Activated CD8-positive, alpha-beta memory T cell treated with anti-CD3 and anti-CD28 coated beads, Interleukin-2, amount 50 U/mL, for 1 hour (primary cell): ENCODE results near the gene JAM2.
"Not testable (repeated sequence)": the region's sequence is repeated elsewhere in the genome, so short reads cannot be mapped to it uniquely, and the experiment has no call there.

Source experiments
- DNase-seq: peaks from one replicate; pipeline ENCODE4 v3.0.0-alpha.2; 2020; ENCODE audit errors: extremely low read depth

The JAM2 gene, protein sequence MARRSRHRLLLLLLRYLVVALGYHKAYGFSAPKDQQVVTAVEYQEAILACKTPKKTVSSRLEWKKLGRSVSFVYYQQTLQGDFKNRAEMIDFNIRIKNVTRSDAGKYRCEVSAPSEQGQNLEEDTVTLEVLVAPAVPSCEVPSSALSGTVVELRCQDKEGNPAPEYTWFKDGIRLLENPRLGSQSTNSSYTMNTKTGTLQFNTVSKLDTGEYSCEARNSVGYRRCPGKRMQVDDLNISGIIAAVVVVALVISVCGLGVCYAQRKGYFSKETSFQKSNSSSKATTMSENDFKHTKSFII

DNA sequence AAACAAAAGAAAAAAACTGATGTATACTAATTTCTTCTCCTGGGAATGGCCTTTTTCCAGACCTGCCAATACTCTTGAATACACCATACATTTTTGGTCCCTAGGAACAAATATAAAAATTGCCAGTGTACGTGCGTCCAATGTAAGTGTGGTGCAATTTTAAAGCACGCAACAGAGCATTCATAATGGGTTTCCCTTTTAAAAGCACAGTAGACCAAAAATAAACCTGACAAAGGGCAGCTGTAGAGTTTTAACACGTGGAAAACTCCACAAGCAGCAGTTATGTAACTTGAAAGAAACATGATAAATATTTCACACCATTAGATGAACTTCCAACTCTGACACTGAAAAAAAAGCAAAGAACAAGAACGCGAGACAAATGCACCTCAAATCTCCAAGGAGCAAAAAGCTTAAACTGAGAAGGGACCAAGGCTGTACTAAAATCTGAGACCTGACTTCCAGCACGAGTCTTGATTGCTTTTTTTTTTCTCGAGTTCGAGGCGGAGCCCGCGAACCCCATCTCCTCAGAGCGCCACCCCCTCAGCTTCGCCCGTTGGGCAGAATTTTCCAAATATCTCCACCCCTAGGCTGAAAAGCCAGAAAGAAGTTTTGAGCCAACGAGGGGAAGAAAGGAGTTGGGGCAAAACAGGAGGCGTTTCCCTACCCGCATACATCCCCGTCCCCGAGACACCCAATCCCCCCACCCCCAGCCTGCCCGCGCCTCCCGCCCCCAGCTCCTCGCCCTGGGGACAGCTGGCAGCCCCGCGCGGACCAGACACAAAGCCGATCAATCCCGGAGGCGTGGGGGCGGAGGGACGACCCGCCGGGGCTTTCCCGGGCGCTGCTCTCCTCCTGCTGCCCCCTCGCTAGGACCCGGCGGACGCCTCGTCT is at the start of gene JAM2:
TSS of gene JAM2 (plus strand) at position 599 of the 891 bp plus-strand sequence. CDS start 564 bp downstream, outside the sequence.
- DNase-seq = no peak

DNA sequence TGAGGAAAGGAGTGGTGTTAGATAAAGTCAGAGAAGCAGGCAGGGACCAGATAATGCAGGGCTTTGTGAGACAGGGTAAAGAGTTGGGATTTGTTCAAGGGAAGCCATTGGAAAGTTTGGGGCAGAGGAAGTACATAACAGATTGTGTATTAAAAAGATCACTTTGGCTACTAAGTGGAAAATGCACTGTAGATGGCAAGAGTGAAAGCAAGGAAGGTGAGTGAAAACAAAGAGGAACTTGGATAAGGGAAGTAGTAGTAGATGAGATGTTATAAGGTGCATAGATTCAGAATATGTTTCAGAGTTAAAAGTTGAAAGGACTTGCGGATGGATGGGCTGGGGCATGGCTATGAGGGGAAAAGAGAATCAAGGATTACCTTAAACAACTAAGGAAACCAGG is 49.2 kb upstream of the JAM2 start:
- DNase-seq = no peak

DNA sequence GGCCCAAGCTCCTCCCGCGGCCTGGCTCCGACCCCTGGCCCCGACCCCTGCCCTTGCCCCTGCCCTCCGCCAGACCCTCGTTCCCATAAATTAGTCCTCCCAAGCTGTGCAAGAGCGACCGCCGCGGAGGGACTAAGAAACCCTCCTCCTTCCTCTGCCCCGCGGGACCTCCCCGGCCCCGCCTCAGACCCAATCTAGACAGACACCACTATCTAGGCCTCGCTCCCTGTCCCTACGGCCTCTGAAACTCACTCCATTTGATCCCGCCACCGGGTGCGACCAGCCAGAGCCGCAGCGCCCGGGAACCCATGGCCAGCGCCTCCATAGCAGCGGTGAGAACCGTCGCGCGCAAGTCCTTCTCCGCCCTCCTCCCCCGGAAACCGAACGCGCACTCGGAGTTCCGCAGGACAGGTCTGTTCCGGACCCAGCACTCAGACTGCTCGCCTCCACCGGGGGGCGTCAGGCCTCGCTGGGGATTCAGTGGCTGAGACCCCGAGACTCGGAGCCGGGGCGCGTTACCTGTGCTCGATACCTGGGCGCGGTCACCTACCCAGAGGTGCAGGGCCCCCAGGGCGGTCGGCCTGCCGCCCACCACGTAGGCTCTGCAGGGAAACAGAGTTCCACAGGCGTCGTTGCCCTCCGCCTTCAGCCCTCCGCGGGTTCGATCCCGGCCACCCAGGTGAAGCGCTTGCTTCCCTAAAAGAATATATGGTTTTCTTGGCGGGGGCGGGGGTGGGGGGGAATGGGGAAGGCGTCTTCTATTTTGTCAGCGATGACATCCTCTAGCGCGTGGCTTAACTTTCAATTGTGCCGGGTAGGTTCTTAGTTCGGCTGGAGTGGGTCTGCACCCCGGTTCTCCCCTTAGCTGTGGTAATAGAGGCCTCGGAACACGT is 31.7 kb upstream of the JAM2 start, which contains the start of gene MRPL39:
TSS of gene MRPL39 (minus strand) at position 331 of the 893 bp plus-strand sequence. CDS start at position 325, 6 bp downstream.
- DNase-seq = peak; percentile 74

DNA sequence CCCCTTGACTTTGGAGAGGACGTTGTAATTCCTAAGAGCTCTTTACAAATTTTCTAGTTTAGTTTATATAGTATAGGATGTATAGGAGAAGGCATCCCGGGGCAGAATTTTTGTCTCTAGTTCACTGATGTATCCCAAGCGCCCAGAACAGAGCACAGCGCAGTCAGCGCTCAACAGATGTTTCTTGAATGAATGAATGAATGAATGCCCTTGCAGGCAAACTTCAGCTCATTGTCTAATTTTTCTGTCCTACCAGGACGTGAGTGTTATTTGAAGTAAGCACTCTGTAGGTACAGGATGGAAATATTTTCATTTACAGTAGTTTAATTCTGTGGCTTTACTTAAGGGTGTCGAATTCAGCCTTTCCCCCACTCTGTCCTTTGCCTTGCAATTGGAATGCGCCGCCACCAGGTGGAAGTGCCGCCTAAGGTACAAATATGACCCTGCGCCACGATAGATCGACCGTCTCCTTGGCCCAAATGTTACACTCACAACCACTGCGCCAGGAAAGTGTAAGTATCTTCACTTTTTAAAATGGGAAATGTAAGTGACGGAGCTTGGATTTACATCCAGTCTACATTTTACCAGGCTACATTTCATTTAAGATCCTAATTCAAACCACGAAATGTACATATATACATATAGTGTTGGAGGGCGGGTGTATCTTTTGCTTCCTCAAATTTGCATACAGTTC is 30.9 kb upstream of the JAM2 start:
- DNase-seq = peak; percentile 53

DNA sequence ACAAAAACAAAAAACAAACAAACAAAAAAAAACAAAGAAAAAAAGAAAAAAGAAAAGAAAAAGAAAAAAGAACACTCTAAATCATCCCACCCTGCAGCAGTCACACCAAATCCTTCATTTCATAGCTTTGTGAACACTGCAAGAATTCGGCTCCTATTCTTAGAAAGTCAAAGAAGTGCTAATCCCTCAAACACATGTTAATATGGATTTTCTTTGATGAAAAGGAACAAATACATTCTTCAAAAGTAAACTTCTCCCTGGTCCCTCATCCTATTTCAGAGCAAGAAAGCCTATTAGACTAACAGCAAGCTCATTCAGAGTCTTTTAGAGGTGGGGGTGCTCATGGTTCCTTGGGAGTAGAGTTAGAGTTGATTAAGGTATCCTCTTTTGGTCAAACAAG is 24.6 kb upstream of the JAM2 start:
- DNase-seq = no peak

DNA sequence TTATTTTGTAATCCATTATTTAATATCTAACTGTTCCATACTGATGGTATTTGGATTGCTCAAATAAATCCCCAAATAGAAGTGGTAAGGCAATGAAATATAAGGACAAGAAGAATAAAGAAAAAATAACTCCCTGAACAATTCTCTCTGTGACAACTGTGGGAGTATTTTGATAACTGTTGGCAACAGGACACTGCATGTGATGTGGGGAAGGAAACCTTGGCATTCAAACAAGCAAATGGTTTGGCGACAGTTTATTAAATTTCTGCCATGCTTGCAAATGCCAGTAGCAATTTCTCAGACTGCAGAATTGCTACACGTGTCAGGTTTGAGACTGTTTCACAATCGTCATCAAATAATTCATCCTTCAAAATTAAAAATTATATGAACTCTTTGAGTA is 23.2 kb upstream of the JAM2 start:
- no peak for DNase-seq

DNA sequence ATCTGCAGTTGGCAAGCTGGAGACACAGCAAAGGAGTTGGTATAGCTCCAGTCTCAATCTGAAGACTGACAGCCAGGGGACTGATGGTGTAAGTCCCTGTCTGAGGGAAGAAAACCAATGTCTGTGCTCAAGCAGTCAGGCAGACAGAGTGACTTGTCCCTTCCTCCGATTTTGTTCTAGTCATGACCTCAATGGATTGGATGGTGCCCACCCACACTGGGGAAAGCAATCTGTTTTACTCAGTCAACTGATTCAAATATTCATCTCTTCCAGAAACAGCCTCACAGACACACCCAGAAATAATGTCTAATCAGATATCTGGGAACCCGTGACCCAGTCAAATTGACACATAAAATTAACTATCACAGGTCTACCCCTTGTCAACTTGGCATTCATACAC is 19.9 kb upstream of the JAM2 start:
- no peak for DNase-seq

- no peak for DNase-seq
Observed at GRCh38 chr21:25624511-25624910, 14.5 kb upstream of the JAM2 start.

GRCh38 chr21:25625036-25625435 is 14.0 kb upstream of the JAM2 start:
- DNase-seq = no peak

GRCh38 chr21:25625776-25626555 is 13.1 kb upstream of the JAM2 start:
- DNase-seq = not testable (repeated sequence)

DNA sequence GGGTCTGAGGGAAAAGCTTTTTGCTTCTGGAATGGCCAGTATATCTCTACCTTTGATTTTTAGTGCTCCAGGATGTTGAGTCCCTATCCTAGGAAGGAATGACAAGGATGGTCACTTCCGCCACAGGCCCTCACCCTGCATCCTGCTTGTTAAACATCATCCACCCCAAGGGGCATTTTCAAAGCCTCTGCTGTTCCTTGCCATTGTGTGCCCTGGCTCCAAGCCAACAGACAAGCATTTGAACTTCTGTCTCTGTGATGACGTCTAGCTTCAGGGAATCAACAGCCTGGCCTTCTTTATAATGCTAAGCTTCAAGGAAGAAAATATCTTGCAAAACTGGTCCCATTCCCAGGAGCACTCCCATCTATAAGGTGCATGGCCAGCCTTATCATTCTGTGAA is 12.3 kb upstream of the JAM2 start:
- DNase-seq = no peak

DNA sequence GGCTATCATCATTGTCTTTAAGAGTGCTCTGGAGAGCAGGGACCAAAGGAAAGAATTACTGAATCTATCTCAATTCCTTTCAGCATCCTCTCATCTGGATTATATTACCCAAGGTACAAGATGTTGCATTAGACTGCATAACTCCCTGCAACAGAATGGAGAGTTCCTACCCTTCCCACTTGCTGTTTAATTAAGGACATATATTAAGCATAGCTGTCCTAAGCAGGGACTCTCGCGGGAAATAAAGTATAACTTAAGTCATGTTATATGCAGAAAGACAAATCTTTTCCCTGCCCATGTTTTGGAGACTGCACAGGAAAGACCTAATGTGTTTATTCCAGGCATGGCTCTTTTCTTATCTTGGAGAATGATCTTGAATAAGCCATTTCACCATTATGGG is 6.8 kb upstream of the JAM2 start:
- DNase-seq = no peak

- no peak for DNase-seq
Observed at GRCh38 chr21:25635310-25635709, 3.7 kb upstream of the JAM2 start.

GRCh38 chr21:25636727-25637126 is 2.3 kb upstream of the JAM2 start:
- DNase-seq = no peak

DNA sequence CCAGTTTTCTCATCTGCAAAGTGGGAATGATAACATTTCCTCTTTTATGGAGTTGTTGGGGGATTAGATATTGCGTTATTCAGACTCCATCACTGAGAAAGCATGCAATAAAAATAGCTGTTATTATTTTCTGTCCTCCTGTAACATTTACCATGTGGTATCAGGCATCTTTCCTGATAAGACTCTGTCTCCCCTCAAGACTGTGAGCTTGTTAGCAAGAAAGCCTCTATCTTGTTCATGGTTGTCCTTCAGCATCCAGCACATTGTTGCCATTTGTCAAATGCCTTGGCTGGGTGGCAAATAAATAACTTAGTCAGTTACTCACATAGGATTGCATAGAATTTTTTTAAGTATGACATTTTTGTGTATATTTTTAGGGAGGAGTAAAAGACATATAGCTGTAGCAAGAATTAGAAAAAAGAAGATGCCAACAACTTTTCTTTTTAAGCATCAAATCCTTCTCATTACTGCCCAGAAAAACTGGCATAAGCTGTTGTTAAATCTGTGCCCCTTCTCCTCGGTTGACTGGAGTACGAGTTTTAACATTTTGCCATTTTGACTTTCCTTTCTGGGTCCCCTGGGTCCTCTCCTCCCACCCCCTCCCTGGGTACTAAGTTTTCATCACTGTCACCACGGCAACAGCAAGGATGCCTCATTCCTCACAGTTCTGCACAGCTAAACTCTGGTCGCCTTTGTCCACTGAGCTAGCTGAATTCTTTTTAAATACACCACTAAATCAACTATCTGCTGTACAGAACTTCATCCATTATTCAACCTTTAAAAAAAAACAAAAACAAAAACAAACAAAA is 1.0 kb upstream of the JAM2 start:
- DNase-seq = no peak

DNA sequence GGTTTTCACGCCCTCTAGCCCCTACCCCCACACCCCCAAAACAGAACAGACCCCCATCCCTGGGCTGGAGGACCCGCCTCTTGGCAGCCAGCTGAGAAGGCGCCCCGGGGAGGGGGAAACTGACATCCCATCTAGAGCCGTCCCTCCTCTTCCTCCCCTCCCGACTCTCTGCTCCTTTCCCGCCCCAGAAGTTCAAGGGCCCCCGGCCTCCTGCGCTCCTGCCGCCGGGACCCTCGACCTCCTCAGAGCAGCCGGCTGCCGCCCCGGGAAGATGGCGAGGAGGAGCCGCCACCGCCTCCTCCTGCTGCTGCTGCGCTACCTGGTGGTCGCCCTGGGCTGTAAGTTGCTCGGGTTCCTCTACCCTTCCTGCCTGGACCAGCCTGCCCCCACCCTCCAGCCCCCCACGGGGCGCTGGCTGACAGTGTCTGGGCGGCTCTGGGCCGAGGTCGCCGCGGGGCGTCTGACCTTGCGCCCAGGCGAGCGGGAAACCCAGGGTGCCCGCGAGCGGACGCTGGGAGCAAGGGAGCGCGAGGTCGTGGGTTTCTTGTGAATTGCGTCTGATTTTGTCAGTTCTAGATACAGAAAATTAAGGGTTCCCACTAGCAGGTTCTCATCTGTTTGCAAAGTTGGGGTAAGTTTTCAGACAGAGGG is 618 bp downstream of the JAM2 start:
- DNase-seq = peak; percentile 4

DNA sequence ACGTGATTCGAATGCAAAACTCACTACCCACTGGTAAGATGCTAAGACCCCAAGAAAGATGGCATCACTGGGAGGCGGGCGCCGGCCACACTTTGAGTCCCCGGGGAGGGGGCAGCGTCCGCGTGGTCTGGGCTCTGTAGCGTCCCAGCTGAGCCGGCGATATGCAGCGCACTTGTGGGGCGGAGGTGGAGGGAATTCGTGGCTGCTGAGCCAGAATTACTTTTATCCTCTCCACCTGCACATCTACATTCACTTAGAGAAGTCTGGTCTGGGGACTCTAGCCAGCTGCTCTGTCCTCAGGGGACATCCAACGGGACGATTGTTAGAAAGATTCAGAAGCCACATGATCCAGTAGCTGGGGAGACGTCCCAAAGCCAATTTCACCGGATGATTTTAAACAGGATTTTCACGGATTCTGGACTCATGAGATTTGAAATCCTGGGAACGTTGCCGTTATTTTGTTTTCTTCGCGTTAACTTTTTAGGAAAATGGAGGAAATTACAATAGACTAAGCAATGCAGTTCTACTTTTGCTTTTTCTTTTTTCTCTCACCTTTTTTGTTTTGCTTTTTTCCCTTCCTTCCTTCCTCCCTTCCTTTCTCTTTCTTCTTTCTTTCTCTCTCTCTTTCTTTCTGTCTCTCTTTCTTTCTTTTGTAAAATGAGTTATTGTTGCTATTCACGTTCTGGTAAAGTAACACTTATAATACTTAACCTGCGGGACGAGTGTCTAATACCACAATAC is 1.3 kb downstream of the JAM2 start:
- DNase-seq = no peak

DNA sequence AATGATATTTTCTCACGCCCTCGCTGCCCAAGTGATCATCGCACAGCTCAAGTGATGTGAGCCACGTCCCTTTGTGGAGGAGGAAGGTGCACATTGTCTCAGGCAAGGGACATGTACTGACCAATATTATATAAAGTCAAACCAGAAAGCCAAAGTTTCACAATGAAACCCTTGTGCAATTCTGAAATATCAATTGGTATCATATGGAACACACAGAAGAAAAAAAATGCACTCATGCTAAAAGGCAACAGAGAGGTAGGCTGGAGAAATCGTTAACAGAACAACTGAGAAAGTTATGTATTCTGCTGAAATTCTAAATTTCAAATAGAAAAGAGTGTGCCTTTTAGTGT is 1.9 kb downstream of the JAM2 start:
- DNase-seq = no peak

DNA sequence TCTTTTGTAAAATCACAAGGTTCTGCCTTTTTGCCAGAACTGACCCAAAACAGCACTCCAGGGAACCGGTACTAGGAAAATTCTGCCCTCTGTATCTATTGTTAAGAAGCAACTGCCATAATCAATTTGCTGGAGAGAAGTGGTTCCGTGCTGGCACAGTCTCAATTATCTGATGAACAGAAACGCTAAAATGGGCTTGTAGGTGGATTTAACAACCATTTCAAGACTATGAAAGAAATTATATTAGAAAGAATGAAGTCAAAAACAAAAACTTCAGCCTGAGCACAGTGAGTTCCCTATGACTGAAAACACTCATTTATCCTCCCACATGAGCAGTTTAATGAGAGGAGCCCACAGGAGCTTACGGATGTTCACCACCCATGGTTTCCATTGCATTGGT is 4.4 kb downstream of the JAM2 start:
- DNase-seq = no peak
